Dendritic cell treated with granulocyte-macrophage colony-stimulating factor and Interleukin-4, amounts not matched to agents 40 ng/mL and 50 ng/mL, for 4 days (primary cell): ENCODE results near the gene CNNM1.

ENCODE experiments used
- H3K27ac Mint-ChIP-seq: one replicate; pipeline ENCODE4 v1.8.0; 2022; ENCODE audit warnings: mild to moderate bottlenecking, mixed read lengths
- H3K27me3 Mint-ChIP-seq: one replicate; pipeline ENCODE4 v1.8.0; 2022; ENCODE audit warnings: mild to moderate bottlenecking, mixed read lengths
- H3K36me3 Mint-ChIP-seq: one replicate; pipeline ENCODE4 v1.8.0; 2022; ENCODE audit warnings: low read depth, mixed read lengths
- H3K4me1 Mint-ChIP-seq: one replicate; pipeline ENCODE4 v1.8.0; 2022; ENCODE audit warnings: low read depth, mixed read lengths
- H3K4me3 Mint-ChIP-seq: one replicate; pipeline ENCODE4 v1.8.0; 2022; ENCODE audit warnings: mild to moderate bottlenecking, moderate library complexity, mixed read lengths
- H3K9me3 Mint-ChIP-seq: one replicate; pipeline ENCODE4 v1.8.0; 2022; ENCODE audit warnings: mixed read lengths
- intact Hi-C: fragments of 100-400 bp; cut with micrococcal nuclease; formaldehyde crosslinking; loops from one replicate; pipeline ENCODE4 v1.15.0; 2022

Gene CNNM1

DNA sequence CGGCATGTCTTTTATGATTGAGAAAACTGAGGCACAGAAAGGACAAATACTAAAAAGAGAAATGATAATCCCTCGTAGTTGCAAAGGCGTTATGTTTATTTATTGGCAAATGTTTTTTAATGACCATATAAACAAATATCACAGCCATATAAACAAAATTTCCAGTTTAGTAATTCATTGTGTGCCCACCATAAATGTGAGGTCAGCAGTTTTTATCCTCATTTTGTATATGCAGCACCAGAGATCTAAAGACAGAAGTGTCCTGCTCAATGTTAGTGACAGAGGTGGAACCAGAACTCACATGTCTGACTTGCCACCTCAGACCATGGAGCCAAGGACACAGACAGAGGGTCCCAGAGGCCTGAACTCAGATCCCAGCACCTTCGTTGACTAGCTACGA, 14.1 kb downstream of the CNNM1 start:
- no peaks in the 10 kb centered on the region for H3K9me3 Mint-ChIP-seq
- H3K27ac Mint-ChIP-seq = no peak overlapping the region
- no peaks in the 10 kb centered on the region for H3K27me3 Mint-ChIP-seq
- intact Hi-C loops = no loop called here
- no peaks in the 10 kb centered on the region for H3K36me3 Mint-ChIP-seq
- H3K4me3 Mint-ChIP-seq = no peak overlapping the region
- no peaks in the 10 kb centered on the region for H3K4me1 Mint-ChIP-seq

DNA sequence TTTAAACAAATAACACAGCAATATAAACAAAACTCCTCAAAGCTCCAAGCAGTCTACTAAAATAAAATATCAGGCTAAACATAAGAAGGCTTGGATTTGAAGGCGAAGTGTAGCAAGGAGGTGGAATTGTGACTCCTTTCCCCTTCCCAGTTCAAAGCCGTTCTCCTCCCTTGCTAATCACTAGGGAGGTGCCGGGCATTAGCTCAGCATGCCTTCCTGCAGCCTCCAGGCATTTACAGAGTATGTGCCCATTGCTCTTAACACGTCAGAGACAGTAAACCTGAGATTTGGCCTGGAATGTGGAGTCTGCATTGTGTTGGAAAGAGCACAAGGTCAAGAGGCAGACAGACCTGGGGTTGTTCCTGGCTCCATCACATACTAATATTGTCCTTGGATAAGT, 15.6 kb downstream of the CNNM1 start:
- Mint-ChIP-seq H3K4me3 (no peak overlapping the region), H3K36me3 (no peaks in the 10 kb centered on the region), H3K9me3 (no peaks in the 10 kb centered on the region), H3K27ac (no peak overlapping the region), H3K4me1 (no peaks in the 10 kb centered on the region), H3K27me3 (no peaks in the 10 kb centered on the region)
- intact Hi-C loops = no loop called here

DNA sequence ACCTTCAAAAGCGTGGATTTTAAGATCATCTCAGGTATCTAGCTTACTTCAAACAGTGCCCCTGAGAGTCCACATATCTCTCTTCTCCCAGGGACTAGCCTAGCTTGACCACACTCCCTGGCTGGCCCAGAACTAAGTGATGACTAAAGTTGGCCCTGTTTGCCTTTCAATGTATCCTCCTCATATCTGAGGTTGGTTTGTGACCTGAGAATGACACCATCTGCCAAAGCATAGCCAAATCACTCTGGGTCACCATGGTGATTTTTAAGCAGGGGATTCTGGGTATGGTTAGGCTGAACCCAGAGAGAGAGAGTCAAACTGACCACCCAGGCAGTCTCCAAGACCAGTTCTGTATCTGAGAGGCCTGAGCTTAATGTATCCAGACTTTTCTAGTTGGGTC, 16.2 kb downstream of the CNNM1 start:
- Mint-ChIP-seq H3K4me3 (no peak overlapping the region), H3K9me3 (no peaks in the 10 kb centered on the region), H3K27me3 (no peaks in the 10 kb centered on the region), H3K4me1 (no peaks in the 10 kb centered on the region), H3K36me3 (no peaks in the 10 kb centered on the region), H3K27ac (no peak overlapping the region)
- intact Hi-C loops = no loop called here

DNA sequence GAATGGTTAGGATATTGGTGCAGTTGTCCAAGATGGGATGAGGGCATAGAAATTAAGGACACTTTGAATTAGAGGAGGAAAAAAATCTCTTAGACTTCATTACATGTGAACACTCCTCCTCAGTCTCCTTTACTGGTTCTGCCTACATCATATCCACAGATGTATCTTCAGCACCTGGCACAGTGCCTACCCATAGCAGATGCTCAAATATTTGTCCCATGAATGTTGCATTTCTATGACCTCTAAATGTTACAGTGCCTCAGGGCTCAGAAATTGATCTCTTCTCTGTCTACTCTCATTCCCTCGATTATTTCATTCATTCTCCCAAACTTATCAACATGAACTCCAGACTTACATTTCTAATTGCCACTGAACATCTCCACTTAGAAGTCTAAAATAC, 17.1 kb downstream of the CNNM1 start:
- no peak overlapping the region for H3K27ac Mint-ChIP-seq
- no peaks in the 10 kb centered on the region for H3K9me3 Mint-ChIP-seq
- H3K4me1 Mint-ChIP-seq = no peaks in the 10 kb centered on the region
- H3K27me3 Mint-ChIP-seq = no peaks in the 10 kb centered on the region
- no peaks in the 10 kb centered on the region for H3K36me3 Mint-ChIP-seq
- intact Hi-C loops = no loop called here
- H3K4me3 Mint-ChIP-seq = no peak overlapping the region

DNA sequence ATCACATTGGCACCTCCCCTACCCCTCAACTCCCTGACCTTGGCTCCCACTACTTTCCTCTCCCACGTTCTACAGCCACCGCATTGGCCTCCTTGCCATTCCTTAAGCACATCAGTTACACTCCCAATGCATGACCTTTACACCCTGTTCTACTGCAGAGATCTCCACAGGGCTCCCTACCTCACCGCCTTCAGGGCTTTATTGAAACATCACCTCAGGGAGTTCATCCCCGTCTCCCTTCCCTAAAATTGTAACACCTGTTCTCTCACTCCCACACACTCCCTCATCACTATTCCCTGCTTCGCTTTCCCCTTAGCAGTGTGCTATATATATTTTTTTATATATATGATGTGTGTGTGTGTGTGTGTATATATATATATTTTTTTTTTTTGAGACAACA, 18.5 kb downstream of the CNNM1 start:
- H3K4me1 Mint-ChIP-seq = no peaks in the 10 kb centered on the region
- H3K27ac Mint-ChIP-seq = no peak overlapping the region
- H3K27me3 Mint-ChIP-seq = no peaks in the 10 kb centered on the region
- no peaks in the 10 kb centered on the region for H3K9me3 Mint-ChIP-seq
- no peaks in the 10 kb centered on the region for H3K36me3 Mint-ChIP-seq
- H3K4me3 Mint-ChIP-seq = no peak overlapping the region
- intact Hi-C loops = no loop called here

DNA sequence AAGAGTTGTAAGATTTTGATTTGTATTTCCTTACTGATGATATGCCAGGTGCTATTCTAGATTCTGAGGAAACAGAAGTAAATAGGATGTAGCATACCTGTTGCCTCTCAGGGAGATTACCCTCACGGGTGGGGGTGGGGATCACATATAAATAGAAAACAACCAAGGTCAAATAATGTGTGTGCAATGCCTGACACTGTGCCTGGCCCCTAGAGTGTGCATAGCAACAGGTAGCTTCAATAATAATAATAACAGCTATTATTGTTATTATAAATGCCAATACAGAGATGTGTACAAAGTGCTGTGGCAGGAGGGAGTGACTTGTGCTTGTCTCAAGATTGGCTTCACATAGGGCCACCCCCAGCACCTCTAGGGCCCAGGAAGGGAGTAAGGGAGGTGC, 24.0 kb downstream of the CNNM1 start:
- Mint-ChIP-seq H3K9me3 (no peaks in the 10 kb centered on the region), H3K27ac (no peak overlapping the region), H3K36me3 (no peaks in the 10 kb centered on the region), H3K4me1 (no peaks in the 10 kb centered on the region), H3K27me3 (no peaks in the 10 kb centered on the region), H3K4me3 (no peak overlapping the region)
- intact Hi-C loops = no loop called here

DNA sequence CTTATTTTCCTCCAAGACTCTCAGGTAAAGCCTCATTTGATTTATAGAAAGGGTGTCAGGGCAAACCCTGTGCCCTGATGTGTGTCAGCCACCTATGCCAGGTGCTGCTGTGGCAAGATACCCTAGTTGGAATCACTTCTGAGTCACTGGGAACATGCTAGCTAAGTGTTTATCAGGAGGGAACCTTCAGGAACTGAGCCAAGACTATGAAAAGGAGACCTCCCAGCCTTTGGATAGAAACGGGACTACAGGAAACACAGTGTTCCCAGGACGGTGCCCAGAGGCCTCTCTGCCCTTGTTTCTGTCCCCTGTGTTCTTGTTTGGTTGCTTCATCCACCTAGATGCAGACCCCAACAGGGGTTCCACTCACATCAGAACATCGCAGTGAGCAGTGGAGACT, 28.5 kb downstream of the CNNM1 start:
- Mint-ChIP-seq H3K9me3 (no peaks in the 10 kb centered on the region), H3K27me3 (no peaks in the 10 kb centered on the region), H3K4me3 (no peak overlapping the region), H3K4me1 (no peaks in the 10 kb centered on the region), H3K36me3 (no peaks in the 10 kb centered on the region), H3K27ac (no peak overlapping the region)
- intact Hi-C loops = no loop called here

DNA sequence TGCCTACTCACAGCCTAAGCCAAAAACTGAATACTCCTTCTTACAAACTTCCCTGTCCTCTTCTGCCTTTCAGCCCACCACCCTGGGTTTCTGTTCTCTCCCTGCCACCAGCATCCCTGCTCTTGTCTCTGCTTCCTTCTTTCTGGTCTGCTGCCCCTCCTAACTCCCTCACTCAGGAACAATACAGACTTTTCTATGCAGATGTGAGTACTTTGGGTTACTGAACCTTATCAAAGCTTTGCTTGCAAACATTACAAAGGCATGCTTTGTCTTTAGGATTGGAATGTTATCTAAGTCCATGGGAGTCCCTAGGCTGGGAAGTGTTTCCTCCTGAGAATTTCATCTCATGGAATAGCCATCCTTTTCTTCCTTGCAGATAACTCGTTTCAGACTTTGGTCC, 28.9 kb downstream of the CNNM1 start:
- no peaks in the 10 kb centered on the region for H3K36me3 Mint-ChIP-seq
- H3K27ac Mint-ChIP-seq = no peak overlapping the region
- no peaks in the 10 kb centered on the region for H3K4me1 Mint-ChIP-seq
- no peak overlapping the region for H3K4me3 Mint-ChIP-seq
- no peaks in the 10 kb centered on the region for H3K9me3 Mint-ChIP-seq
- H3K27me3 Mint-ChIP-seq = no peaks in the 10 kb centered on the region
- intact Hi-C loops = no loop called here

DNA sequence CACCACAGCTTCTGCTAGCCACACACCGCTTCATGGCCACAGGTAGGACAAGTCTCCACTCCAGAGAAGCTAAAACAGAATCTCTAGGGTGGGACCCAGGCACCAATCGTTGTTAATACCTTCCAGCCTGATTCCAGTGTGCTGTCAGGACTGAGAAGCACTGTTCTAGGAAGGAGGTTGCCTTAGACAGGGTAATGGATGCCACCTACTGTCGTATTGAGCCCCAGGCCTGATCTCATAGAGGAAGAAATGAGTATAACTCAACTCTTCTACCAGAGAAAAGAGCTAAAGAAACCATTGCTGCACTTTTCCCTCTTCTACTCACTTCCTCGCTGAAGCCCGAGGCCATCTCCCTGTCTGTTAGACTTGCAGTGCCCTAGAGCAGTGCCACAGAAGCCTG, 31.8 kb downstream of the CNNM1 start:
- intact Hi-C loops = no loop called here
- no peak overlapping the region for H3K27ac Mint-ChIP-seq
- H3K9me3 Mint-ChIP-seq = no peaks in the 10 kb centered on the region
- H3K36me3 Mint-ChIP-seq = no peaks in the 10 kb centered on the region
- no peak overlapping the region for H3K4me3 Mint-ChIP-seq
- no peaks in the 10 kb centered on the region for H3K27me3 Mint-ChIP-seq
- H3K4me1 Mint-ChIP-seq = no peaks in the 10 kb centered on the region

DNA sequence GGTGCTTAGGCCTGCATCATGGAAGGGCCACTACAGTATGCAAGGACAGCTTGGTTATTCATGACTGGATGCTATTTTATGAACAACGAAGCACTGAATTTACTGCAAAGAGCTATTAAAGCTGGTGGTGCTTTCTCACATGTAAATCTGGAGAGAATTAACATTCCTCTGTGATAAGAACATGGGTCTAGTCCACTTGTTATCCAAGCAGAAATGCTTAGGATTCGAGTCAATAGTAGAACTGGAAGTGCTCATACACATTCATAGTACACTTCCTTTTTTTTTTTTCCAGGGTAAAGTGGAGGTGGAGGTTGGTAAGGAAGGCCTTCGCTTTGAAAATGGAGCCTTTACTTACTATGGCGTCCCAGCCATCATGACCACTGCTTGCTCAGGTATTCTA, 35.0 kb downstream of the CNNM1 start:
- Mint-ChIP-seq H3K27ac (no peak overlapping the region), H3K9me3 (no peaks in the 10 kb centered on the region), H3K4me3 (no peak overlapping the region), H3K36me3 (no peaks in the 10 kb centered on the region), H3K27me3 (no peaks in the 10 kb centered on the region), H3K4me1 (no peaks in the 10 kb centered on the region)
- intact Hi-C loops = no loop called here

DNA sequence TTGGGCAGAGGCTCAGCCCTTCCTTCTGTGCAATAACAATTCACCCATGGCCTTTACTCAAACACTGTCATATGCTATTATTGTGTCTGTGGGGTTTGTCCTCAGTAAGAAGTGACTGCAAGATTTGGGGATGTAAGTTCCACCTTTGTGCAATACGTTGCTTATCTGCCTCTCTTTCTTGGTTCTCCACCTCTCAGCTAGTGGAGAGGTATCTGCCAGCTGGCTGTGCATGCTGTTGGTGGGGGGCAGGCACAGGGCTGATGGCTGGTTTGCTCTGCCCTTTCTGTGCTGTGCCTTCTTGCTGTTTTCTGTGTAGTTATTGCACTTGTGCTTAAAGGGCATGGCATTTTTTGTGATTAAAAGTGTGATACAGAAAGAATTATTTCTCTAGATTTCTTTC, 36.2 kb downstream of the CNNM1 start:
- no peak overlapping the region for H3K27ac Mint-ChIP-seq
- no peaks in the 10 kb centered on the region for H3K9me3 Mint-ChIP-seq
- intact Hi-C loops = no loop called here
- H3K27me3 Mint-ChIP-seq = no peaks in the 10 kb centered on the region
- no peaks in the 10 kb centered on the region for H3K4me1 Mint-ChIP-seq
- H3K36me3 Mint-ChIP-seq = no peaks in the 10 kb centered on the region
- no peak overlapping the region for H3K4me3 Mint-ChIP-seq

DNA sequence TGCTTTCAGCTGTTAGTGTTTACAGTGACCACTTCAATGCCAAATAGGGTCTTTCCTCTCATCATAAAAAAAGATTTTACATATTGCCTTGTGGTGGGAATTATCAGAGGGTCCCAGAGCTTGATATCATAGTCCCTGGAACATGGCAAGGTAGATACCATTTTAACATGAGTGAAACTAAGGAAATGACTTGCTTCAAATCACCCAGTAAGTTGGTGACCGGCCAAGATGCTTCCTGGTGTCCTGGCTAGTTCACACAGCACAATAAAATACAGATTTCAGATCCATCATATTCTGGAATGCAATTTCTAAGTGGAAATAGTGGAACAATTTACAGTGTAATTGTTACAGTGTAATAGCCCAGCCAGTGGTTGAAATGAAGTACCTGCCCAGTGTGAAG, 36.6 kb downstream of the CNNM1 start:
- Mint-ChIP-seq H3K27ac (no peak overlapping the region), H3K36me3 (no peaks in the 10 kb centered on the region), H3K27me3 (no peaks in the 10 kb centered on the region), H3K9me3 (no peaks in the 10 kb centered on the region), H3K4me1 (no peaks in the 10 kb centered on the region), H3K4me3 (no peak overlapping the region)
- intact Hi-C loops = no loop called here

DNA sequence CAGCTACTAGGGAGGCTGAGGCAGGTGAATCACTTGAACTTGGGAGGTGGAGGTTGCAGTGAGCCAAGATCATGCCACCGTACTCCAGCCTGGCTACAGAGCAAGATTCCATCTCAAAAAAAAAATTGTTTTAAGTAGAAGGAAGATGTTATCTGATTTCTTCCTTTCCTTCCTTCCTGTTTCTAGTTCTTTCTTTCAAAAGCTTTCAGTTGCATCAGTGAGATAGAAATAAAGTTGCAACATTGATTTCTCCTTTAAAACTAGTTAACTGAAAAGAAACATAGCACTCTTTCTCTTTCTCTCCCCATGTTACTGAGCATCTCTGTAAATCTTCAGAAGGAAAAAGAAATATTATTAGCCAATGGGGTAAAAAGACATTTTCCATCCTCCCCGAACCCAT, 37.5 kb downstream of the CNNM1 start:
- no peaks in the 10 kb centered on the region for H3K36me3 Mint-ChIP-seq
- H3K27ac Mint-ChIP-seq = no peak overlapping the region
- H3K4me1 Mint-ChIP-seq = no peaks in the 10 kb centered on the region
- intact Hi-C loops = no loop called here
- no peak overlapping the region for H3K4me3 Mint-ChIP-seq
- no peaks in the 10 kb centered on the region for H3K9me3 Mint-ChIP-seq
- no peaks in the 10 kb centered on the region for H3K27me3 Mint-ChIP-seq

DNA sequence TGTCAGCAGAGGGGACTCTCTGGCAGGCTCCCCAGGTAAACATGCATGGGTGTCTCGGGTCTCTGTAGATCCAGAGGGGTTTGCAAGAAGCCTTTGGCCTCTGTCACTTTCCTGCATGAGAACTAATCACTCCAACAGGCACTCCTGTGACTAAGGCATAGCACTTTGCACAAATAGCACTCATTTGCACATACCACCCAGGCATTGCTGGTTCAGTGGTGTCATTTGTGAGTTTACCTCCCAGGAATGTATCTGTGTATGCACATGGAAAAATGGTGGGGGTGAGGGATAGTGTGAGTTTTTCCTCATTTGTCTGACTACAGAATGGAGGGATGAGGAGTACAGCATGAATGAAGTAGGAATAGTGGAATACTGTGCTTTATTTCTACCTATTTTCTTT, 39.5 kb downstream of the CNNM1 start:
- Mint-ChIP-seq H3K27ac (no peak overlapping the region), H3K36me3 (no peaks in the 10 kb centered on the region), H3K9me3 (no peaks in the 10 kb centered on the region), H3K27me3 (peaks cover 2% of the 10 kb centered on the region), H3K4me3 (no peak overlapping the region), H3K4me1 (no peaks in the 10 kb centered on the region)
- intact Hi-C loops = no loop called here

DNA sequence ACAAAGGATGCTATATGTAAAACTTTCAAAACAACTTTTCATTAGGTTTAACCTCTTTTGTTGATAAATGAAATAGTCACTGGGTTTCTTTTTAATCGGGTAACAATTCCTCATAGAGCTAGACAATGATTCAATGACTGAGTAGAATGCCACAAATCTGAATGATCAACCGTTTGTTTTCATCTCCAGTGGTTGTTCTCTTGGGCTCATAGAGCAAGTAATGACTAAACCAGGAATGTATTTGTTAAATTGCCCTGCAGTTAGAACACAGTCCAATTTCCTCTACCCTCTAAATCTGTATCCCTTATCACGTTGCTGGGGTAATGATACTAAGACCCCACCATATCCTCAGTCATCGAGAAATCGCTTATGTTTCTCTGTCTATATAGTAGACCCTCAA, 40.0 kb downstream of the CNNM1 start:
- Mint-ChIP-seq H3K4me1 (no peaks in the 10 kb centered on the region), H3K4me3 (no peak overlapping the region), H3K27me3 (peaks cover 2% of the 10 kb centered on the region), H3K27ac (no peak overlapping the region), H3K9me3 (no peaks in the 10 kb centered on the region), H3K36me3 (no peaks in the 10 kb centered on the region)
- intact Hi-C loops = no loop called here

DNA sequence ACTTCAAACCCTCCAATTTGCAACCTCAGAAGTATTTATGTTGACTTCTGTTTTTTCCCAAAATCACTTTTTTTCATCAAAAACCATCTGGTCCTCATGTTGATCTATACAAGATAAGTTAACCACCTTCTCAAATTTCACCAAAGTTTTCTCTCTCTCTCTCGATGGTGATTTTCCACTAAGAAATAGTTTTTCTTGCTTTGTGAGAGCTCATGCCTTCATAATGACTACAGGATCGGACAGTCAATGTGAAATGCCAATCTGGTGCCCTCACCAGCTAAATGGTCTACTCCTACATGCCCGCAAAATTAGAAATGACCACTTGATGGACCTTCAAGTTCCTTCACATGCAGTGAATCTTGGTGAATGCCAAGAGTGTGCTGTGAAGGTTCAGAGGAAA, 40.4 kb downstream of the CNNM1 start:
- no peaks in the 10 kb centered on the region for H3K4me1 Mint-ChIP-seq
- intact Hi-C loops = no loop called here
- no peaks in the 10 kb centered on the region for H3K9me3 Mint-ChIP-seq
- H3K27ac Mint-ChIP-seq = no peak overlapping the region
- no peak overlapping the region for H3K4me3 Mint-ChIP-seq
- no peaks in the 10 kb centered on the region for H3K36me3 Mint-ChIP-seq
- peaks cover 2% of the 10 kb centered on the region for H3K27me3 Mint-ChIP-seq
